Limb (tissue), 2 donors: ENCODE measurements around the gene ZNF444.
A peak's percentile ranks its signal among the peaks of the same experiment; 100 is the strongest.

Experiments used
- DNase-seq, 2 donors: peaks; one replicate each; pipeline ENCODE4 v3.0.0-alpha.2; 2016; ENCODE audit errors: extremely low spot score in 2 of 2

The ZNF444 gene

DNA sequence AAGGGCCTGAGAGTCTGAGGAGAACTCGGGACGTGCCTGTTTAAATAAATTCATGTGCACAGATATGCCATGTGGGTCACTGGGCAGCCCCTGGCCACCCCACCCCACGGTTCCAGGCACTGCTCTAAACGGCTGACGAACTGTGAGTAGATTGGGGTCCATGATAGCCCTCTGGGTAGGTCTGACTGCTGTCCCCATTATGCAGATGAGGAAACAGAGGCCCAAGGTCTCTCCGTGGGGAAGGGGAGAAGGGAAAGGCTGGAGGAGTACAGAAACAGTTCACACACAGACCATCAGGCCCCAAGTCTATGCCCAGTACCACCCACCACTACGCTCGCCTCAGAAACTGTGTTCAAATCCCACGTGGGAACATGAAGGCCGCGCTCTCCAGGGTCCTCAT, 34.1 kb upstream of the ZNF444 start:
- no peak for DNase-seq

DNA sequence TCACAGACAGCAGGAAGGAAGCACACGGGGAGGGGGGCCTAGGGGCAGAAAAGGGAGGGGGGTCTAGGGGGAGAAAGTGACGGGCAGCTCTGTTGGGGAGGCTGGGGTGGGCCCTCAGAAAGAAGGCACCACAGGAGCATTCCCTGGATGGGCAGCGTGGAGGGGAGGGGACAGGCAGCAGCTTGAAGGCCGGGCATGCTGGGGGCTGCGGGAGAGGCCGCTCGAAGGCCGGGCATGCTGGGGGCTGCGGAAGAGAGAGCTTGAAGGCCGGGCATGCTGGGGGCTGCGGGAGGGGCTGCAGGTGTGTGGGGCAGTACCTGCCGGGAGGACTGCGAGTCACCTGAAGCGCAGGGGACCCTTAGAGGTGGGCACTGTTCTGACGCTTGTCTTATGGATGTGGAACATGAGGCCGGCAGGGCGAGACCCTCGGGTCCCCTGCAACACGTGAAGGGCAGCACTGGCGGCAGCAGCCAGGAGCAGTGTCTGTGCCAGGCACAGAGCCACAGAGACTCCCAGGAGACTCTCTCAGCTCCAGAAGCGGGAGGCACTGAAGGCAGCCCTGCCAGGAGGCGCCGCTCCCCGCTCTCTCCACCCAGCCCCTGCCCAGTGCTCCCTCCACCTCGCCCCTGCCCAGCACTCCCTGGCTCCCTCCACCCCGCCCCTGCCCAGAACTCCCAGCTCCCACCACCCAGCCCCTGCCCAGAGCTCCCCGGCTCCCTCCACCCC, 33.3 kb upstream of the ZNF444 start:
- DNase-seq = no peak

DNA sequence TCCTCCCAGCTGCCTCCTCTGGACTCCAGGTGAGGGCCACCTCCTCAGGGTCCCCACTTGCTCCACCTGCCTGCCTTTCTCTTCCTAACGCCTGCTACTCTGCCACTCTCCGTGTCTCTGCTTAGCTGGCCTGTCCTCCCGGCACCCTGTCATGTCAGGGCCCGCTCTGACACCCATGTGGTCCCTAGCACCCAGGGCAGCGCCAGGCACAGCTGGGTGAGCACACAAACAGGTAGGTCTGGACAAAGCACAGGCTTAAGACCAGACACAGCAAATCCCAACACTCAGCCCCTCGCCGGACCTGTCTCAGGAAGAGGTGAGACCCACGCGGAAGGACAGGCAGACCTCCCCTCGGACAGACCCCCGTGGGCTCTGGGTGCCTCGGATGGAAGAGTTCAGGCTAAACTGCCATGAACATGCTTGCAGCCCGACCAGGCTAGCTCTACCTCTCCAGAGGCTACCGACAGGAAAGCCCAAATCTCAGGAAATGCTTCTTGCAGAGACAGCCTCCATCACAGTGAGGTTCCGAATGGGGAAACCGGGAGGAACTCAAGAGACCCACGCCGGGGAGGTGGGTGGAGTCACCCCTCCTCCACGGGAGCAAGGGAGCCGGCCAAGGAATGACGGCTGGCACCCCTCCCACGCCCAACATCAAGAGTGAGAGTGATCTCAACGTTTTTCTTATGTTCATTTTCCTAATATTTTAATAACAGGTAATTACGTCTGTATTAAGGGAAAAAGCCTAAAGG, 32.5 kb upstream of the ZNF444 start:
- peak; percentile 43 to 75 for DNase-seq

DNA sequence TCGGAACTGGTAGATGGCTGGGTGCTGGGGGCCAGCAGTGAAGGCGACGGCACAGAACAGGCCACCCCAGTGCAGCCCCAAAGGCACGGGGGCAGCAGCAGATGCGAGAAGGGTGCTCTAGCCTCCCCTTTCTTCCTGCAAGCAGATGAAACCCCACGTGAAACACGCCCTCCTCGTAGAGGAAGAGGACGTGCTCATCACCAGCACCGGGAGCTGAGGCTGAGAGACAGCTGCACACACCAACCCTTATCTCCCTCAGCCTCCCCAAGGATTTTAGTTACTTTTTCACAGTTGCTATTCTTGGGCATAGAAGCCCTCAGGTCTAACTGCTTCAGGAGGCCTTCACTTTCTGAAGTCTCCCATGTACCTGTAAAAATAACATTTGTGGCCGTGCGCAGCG, 31.9 kb upstream of the ZNF444 start:
- DNase-seq = no peak

DNA sequence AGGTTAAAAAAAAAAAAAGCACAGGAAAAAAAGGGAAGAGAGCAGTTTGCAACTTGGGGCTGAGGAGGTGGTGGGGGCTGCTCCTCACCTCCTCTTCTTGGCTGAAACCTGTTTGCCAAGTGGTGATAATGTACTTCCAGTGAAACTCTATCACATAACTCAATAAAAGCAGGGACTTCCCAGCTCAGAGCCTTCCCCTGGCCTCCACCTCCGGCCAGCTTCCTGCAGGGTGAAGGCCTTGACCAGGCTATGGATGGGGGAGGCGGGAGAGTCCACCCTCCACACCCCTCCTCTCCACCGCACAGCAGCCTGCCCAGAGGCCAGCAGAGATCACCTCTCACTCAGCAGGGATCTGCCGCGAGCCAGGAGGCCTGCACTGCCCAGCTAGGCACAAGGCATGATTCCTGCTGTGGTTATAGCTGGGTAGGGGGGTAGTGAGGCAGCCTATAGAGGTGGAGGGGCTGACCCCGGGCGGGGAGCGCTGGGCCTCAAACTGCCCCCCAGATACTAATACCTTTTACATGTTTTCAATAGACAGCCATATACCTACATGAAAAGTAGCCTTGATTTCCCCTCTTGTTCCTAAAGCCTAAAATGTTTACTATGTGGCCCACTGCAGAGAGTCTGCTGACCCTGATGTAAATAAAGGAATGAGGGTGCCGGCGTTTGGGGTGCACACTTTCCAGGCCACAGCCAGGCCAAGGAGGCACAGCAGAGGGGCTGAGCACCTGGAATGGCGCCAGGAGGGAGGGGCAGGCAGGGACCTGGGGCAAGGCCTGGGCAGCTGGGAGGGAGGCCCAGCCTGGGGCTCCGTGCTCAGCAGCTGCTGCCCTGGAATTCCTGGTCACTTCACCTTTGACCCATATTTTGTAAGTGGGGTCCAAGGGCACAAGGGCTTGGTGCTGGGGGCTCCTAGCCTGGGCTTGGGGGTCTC, 30.3 kb upstream of the ZNF444 start:
- no peak for DNase-seq

DNA sequence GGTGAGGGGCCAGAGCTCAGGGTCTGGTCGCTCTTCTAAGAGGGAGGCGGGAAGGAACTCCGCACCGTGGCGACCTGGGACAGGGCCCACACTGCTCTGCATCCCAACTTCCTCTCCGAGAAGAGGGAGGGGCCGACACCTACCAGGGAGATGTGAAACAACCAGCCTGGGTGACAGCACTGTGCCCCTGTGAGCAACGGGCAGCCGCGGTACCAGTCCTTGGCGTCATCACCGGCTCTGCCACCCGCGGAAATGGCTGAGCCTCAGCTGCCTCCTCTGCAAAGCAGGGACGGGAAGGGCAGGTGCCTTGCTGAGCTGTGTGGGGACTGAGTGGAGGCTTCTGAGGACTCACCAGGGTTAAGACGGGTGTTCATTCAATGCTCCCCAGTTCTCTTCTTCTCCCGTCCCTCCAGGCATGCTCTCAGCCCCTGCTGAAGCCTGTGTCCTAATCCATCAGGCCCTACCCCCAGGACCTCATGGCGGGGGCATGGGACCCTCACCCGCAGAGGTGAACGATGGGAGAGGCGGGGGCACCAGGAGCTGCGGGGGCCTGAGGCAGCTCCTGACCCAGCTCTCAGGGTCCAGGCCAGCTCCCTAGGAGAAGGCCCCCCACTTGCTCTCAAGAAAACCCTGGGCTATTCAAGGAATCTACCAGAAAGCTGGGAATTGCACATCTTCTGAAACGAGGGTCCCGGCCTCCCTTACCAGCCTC, 29.3 kb upstream of the ZNF444 start:
- no peak for DNase-seq

DNA sequence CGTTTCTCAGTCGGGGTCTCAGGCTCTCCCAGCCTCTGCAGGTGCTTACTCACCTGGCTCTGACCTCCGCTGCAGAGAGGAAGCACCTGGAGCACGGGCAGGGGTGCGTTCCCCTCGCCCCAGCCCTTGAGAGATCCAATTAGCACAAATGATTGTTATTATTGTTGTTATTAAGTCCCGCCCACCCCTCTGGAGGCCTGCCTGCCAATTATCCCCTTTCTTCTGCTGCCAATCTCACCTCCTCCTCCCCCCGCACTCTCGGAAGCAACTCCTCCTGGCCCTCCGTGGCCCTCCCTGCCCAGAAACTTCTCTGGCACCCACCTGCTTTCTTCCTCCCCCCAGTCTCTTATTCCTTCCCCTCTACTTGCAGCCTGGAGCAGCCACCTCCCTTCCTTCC, 28.8 kb upstream of the ZNF444 start:
- DNase-seq = no peak

DNA sequence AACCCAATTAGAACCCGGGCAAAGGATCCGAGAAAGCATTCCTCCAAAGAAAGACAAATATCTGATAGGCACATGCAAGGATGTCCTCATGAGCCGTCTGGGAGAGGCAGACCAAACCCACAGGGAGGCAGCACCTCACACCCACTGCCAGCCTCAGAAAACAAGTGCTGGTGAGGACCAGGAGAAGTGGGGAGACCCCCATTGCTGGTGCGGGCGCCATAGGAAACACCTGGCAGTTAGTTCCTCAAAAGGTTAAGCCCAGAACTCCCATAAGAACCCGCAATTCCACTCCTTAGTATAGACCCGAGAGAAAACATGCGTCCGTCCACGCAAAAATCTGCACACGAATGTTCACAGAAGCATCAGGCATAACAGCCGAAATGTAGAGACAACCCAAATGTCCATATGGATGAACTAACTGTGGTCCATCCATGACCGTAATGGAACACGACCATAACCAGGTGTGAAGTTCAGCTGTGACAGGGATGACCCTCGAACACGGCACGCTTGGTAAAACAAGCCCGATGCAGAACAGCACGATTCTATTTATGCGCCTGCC, 27.9 kb upstream of the ZNF444 start:
- no peak for DNase-seq

DNA sequence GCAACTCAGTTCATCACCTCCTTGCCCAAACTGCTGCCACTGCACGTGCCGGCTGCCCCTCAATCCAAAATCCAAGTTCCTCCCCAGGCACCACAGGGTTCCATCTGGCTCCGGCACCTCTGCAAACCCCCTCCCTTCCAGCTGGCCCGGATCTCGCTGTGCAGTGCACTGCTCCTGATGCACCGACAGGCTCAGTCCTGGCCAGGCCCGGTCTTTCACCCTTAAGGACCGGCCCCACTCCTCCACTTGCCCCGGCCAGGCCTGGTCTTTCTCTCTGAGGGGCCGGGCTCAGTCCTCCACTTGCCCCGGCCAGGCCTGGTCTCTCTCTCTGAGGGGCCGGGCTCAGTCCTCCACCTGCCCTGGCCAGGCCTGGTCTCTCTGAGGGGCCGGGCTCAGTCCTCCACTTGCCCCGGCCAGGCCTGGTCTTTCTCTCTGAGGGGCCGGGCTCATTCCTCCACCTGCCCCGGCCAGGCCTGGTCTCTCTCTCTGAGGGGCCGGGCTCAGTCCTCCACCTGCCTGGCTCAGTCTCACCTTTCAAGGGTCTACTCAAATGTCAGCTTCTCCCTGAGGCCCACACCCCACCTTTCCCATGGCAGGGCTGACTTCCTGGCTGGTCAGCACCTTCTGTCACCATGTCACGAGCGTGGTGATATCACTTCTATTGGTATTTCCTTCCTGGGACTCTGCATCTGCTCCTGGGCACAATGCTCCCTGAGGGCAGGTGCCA, 26.9 kb upstream of the ZNF444 start:
- DNase-seq = no peak

DNA sequence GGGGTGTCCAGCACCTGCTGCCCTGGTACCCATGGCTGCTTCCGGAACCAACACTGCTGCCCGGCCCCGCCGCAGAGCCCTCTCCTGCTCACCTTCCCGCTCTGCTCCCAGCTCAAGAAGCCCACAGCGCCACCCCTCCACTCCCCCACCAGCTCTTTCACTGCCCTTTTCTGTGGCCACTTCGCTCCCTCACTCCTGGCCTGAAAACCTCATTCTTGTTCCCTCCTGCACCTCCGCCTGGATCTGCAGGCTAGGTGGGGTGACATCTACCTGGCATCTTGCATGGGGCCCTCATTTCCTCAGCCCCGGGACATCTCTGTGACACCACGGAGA, 26.3 kb upstream of the ZNF444 start:
- no peak for DNase-seq

DNA sequence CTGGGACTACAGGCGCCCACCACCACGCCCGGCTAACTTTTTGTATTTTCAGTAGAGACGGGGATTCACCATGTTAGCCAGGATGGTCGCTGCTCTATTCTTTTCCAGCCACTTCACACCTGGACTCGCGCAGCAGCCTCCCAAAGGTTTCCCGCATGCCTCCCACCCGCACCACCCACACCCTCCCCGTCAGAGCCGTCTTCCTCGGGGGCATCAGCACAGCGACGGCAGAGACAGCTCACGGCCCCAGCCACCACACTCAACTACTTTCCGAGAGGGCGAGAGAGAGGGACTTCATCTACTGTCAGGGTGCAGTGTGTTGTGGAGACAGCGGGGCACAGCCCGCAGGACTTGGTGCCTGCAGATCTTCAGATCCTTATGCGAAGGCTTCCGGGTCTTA, 25.6 kb upstream of the ZNF444 start:
- DNase-seq = no peak

DNA sequence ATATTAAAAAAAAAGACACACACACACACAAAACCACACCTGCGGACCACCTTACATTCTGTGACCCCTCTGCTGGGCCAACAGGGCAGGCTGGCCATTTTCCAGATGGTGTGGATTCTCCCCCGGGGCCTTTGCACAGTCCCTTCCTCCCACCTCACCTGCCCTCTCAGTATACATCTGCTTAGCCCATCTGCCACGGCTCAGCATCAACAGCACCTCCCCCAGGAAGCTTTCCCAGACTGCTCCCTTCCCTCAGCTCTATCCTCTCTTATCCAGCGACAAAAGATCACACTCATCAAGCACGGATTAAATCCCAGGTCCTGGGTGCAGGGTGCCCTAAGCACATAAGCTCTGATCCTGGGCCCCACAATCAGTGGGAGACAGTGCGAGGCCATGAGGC, 24.5 kb upstream of the ZNF444 start:
- DNase-seq = no peak

DNA sequence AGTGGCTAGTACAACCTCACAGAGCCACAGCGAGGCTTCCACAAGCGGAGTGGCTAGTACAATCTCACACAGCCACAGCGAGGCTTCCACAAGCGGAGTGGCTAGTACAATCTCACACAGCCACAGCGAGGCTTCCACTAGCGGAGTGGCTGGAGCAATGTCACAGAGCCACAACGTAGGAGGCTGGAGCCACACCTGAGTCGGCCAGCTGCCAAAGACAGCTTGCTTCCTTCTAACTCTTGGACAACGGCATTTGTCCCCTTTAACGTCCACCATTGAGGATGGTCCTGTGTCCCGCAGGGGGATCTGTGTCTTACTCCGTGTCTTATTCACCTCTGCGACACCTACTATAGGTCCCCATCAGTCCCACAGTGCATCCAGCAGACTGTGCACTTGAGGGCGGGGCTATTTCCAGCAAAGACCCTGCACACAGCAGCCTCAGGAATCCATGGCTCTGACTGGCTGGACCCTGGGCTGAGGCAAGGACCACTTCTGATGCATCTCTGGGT, 23.7 kb upstream of the ZNF444 start:
- no peak for DNase-seq

DNA sequence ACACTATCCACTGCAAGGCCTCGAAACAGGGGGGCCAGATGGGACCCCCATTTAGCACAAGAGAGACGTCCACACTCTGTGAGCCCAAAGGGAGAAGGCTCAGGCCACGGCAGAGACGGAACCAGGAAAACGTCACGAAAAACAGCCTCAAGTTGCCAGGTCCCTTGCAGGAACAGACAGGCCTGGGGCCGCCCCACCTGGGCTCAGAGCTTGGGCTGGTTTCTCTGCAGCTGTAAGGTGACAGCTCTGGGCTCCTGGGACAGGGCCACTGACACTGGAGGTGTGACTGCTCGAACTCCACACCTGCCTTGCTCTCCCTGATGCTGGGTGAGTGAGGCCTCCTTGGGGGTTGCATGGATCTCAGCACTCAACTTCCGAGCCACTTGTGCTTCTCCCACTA, 23.2 kb upstream of the ZNF444 start:
- DNase-seq = no peak

DNA sequence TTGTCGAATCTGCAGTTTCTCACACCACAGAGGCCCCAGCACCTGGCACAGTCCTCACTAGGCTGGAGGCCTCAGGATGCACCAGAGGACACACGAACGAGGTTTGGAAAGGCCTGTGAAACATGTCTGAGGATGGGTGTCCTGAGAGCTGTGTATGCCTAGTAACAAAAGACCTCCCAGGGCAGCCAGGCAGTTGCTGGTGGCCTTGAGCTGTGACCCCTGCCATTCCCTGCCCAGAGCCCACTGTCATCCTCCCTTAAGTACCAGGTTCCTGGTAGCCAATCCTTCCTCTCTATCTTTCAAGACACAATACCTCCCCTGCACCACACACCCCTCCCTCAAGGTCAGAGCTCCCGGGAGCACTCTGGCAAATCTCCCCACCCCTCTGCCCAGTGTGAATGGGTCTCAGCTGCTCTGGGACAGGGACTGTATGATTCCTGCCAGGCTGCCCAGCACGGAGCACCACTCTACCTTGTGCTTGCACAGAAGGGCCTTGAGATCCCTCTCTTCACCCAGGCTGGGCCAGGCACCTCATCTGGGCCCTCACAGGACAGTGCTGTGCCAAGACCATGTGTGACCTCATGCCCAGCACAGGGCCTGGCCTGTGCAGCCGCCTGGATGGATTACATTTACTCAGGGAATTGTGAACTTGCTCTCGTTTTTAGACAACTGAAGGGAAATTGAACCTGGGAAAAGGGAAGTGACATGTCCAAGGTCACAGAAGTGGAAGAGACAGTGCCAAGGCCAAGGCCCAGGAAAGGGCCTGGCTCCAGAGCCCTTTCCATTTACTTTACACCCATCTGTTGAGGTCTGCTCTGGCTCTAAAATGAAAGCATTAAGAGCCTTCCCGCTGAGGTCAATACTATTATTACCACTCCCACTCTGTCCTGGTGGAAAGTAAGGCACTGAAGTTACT, 22.2 kb upstream of the ZNF444 start:
- no peak for DNase-seq

DNA sequence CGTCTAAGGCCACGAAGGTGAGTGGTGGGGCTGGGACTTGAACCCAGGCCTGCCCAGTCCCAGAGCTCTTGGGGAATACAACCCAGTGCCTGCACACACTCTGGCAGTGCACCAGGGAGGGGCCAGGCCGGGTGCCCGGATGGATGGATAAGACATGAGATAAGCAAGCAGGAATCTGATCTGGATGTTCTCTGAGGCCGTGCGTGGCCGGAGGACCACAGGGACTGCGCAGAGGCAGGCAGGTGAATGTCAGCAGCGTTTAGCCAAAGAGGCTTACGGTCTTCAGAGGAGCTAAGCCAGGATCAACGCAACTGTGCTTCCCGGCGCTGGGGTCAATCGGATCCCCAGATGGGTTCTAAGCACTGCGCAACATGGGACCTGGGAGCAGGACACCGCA, 21.5 kb upstream of the ZNF444 start:
- no peak for DNase-seq

DNA sequence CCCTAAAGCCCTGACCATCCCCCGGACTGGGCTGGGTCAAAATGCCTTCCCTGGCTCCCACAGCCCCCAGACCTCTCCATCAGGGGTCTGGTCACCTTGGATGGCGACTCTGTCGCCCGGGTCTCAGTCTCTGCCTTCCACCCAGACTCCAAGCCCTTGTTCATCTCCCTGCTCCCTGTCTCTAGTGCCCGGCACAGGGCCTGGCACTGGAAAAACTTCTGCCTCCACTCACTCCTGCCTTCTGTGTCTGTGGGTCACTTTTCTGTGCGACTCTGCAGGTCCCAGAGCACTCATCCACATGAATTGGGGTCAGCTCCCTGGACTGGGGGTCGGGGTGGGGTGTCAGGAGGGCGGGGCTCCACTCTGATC, 21.1 kb upstream of the ZNF444 start:
- DNase-seq = no peak

DNA sequence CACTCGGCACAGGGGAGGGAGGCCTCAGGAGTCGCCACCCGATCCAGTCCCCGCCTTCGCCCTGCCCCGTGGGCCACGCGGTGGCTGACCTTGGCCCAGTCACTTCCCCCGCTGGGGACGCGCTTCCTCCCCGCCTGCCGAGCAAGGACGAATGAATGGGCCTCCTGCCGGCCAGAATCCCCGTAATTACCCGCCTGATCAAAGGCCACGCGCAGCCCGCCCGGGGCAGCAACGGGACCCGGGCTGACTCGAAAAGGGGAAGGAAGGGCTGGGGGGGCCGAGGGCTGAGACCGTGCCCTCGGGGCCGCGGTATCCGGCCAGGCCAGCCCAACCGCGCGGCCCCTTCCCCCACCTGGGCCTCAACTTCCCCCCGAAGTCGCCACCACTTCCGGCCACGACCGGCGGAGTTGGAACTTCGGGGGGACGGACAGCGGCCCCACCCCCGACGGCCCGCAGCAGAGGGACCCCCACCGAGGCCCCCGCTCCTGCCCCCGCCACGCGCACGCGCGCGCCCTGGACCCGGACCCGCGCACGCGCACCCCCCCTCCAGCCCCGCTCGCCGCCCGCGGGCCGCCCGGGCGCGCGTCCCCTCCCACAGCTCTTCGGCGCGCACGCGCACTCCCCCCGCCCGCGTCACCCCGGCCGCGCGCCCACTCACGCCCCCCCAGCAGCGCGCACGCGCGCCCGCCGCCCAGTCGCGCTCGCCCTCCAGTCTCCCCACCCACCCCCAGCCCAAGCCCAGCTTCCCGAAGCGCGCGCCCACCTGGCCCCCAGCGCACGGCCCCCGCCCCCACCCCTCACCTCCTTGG, 20.5 kb upstream of the ZNF444 start:
- peak in 1 of 2 donors; percentile 91 for DNase-seq
